Endodermal cell (in vitro differentiated cells): ENCODE results near the gene SYNCRIP. TPM values are rescaled to one million over a fixed set of nuclear protein-coding genes. Genes with fewer than 3 reads are reported as not detected.
A peak's percentile ranks its signal among the peaks of the same experiment; 100 is the strongest.

ENCODE experiments used
- DNase-seq: peaks from one replicate; pipeline ENCODE4 v3.0.0-alpha.2; 2017
- H3K27ac ChIP-seq: 2 replicates; pipeline ENCODE4 v1.5.1; 2013; ENCODE audit warnings: mild to moderate bottlenecking, low read depth, low read length, moderate library complexity
- H3K27me3 ChIP-seq: 2 replicates; pipeline ENCODE4 v1.6.1; 2013; ENCODE audit warnings: mild to moderate bottlenecking, low read length, moderate library complexity; ENCODE audit not compliant: insufficient read depth, control insufficient read depth, poor library complexity, severe bottlenecking
- H3K36me3 ChIP-seq: 2 replicates; pipeline ENCODE4 v1.7.0; 2013; ENCODE audit warnings: mild to moderate bottlenecking, low read length, moderate library complexity; ENCODE audit not compliant: control insufficient read depth, insufficient read depth
- H3K4me1 ChIP-seq: one replicate; pipeline ENCODE4 v1.7.0; 2013; ENCODE audit warnings: low read length; ENCODE audit not compliant: control insufficient read depth, insufficient read depth
- H3K4me3 ChIP-seq: 2 replicates; pipeline ENCODE4 v1.5.1; 2013; ENCODE audit warnings: mild to moderate bottlenecking, low read length, moderate library complexity
- H3K9ac ChIP-seq: 2 replicates; pipeline ENCODE4 v1.6.1; 2013; ENCODE audit warnings: mild to moderate bottlenecking, low read length, moderate library complexity; ENCODE audit not compliant: poor library complexity, severe bottlenecking; ENCODE audit errors: extremely low read depth
- H3K9me3 ChIP-seq: 2 replicates; pipeline ENCODE4 v1.6.1; 2013; ENCODE audit warnings: mild to moderate bottlenecking, low read length, moderate library complexity; ENCODE audit not compliant: control insufficient read depth
- H3K27ac Mint-ChIP-seq: 2 replicates; pipeline ENCODE4 v1.8.0; 2020; ENCODE audit warnings: mixed read lengths
- H3K27me3 Mint-ChIP-seq: 2 replicates; pipeline ENCODE4 v1.8.0; 2021; ENCODE audit warnings: mild to moderate bottlenecking, mixed read lengths; ENCODE audit not compliant: insufficient read depth
- H3K36me3 Mint-ChIP-seq: 2 replicates; pipeline ENCODE4 v1.8.0; 2020; ENCODE audit warnings: low read depth, mixed read lengths
- H3K4me1 Mint-ChIP-seq: 2 replicates; pipeline ENCODE4 v1.8.0; 2020; ENCODE audit warnings: mixed read lengths
- H3K4me3 Mint-ChIP-seq: 2 replicates; pipeline ENCODE4 v1.8.0; 2020; ENCODE audit warnings: mild to moderate bottlenecking, moderate library complexity, mixed read lengths
- H3K9me3 Mint-ChIP-seq: 2 replicates; pipeline ENCODE4 v1.8.0; 2020; ENCODE audit warnings: mild to moderate bottlenecking, mixed read lengths
- CTCF ChIP-seq: fragments of 200-600 bp; sonication (generic); conservative IDR thresholded peaks from 2 replicates; pipeline ENCODE4 v1.5.0; 2021; ENCODE audit warnings: antibody characterized with exemption, mild to moderate bottlenecking
- WGBS, 2 experiments: methylation state at CpG; one replicate each; pipeline versions ENCODE4 v1.1.5 to v1.1.7; 2013; ENCODE audit warnings: missing lambda C conversion rate in 2 of 2, mixed read lengths in 1 of 2; ENCODE audit not compliant: insufficient coverage in 1 of 2, insufficient read length in 1 of 2; 5-methylcytosine and 5-hydroxymethylcytosine counted together
- total RNA-seq, 2 donors: library from RNA; stranded (reverse); fragmentation: NEBNext Ultra II Directional in 1 of 2; extraction: Animal tissue kit (Norgen Biotek cat#: 25700) in 1 of 2; gene quantifications; 2 replicates in 1 of 2; 3 replicates in 1 of 2; pipeline ENCODE4 v1.2.1, GENCODE V29; 2021

SYNCRIP gene
- total RNA-seq, 2 donors from 2014 or later: 121 to 123 TPM

DNA sequence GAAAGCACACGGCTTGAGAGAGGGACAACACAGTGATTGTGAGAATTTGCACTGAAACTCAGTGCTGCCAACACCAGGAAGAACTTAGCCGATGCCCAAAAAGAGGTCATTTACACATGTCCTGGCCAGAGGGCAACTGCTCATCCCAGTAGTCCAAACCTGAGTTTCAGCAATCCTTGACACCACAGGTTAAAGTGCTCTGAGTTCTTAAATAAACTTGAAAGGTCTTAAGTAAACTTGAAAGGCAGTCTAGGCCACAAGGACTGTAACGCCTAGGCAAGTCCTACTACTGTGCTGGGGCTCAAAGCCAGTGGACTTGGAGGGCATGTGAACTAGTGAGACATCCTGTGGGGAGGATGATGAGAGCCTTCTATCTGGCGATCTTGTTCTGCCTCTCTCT, 63.1 kb downstream of the SYNCRIP start:
- no peak overlapping the region for H3K9ac ChIP-seq
- peak overlapping the region; percentile 70 for H3K27ac Mint-ChIP-seq
- peaks cover 27% of the 10 kb centered on the region for H3K36me3 Mint-ChIP-seq
- 94 to 97% methylated on average over 3 to 4 of the region's 4 CpGs for WGBS, 2 experiments
- H3K4me3 Mint-ChIP-seq: no peak overlapping the region
- no peaks in the 10 kb centered on the region for H3K27me3 ChIP-seq
- H3K9me3 ChIP-seq: peaks cover 15% of the 10 kb centered on the region
- peaks cover 34% of the 10 kb centered on the region for H3K9me3 Mint-ChIP-seq
- peaks cover 7% of the 10 kb centered on the region for H3K4me1 ChIP-seq
- TF ChIP-seq CTCF: peak; percentile 23
- peaks cover 25% of the 10 kb centered on the region for H3K4me1 Mint-ChIP-seq
- no peak overlapping the region for H3K27ac ChIP-seq
- H3K4me3 ChIP-seq: no peak overlapping the region
- no peaks in the 10 kb centered on the region for H3K36me3 ChIP-seq
- no peak for DNase-seq
- no peaks in the 10 kb centered on the region for H3K27me3 Mint-ChIP-seq

- Mint-ChIP-seq H3K27me3 (no peaks in the 10 kb centered on the region), H3K36me3 (peaks cover 3% of the 10 kb centered on the region), H3K4me1 (peaks cover 25% of the 10 kb centered on the region), H3K4me3 (no peak overlapping the region), H3K9me3 (peaks cover 4% of the 10 kb centered on the region), H3K27ac (no peak overlapping the region)
- no peak overlapping the region for H3K9ac ChIP-seq
- peaks cover 7% of the 10 kb centered on the region for H3K4me1 ChIP-seq
- TF ChIP-seq CTCF: no peak
- H3K36me3 ChIP-seq: peaks cover 7% of the 10 kb centered on the region
- H3K27me3 ChIP-seq: no peaks in the 10 kb centered on the region
- H3K9me3 ChIP-seq: no peaks in the 10 kb centered on the region
- H3K27ac ChIP-seq: no peak overlapping the region
- no peak overlapping the region for H3K4me3 ChIP-seq
- DNase-seq: no peak
- WGBS, 2 experiments: 89 to 94% methylated on average over 2 of the region's 2 CpGs
These were observed 66.2 kb downstream of the SYNCRIP start for GRCh38 chr6:85576476-85576875.

- Mint-ChIP-seq H3K27ac (no peak overlapping the region), H3K27me3 (no peaks in the 10 kb centered on the region), H3K9me3 (no peaks in the 10 kb centered on the region), H3K4me3 (no peak overlapping the region), H3K36me3 (peaks cover 10% of the 10 kb centered on the region), H3K4me1 (peaks cover 12% of the 10 kb centered on the region)
- H3K9me3 ChIP-seq: no peaks in the 10 kb centered on the region
- no peak overlapping the region for H3K27ac ChIP-seq
- no peak for TF ChIP-seq CTCF
- H3K36me3 ChIP-seq: peaks cover 21% of the 10 kb centered on the region
- peaks cover 4% of the 10 kb centered on the region for H3K4me1 ChIP-seq
- no peaks in the 10 kb centered on the region for H3K27me3 ChIP-seq
- no peak overlapping the region for H3K4me3 ChIP-seq
- H3K9ac ChIP-seq: no peak overlapping the region
- no peak for DNase-seq
These were observed 67.6 kb downstream of the SYNCRIP start for GRCh38 chr6:85574932-85575598.
